Retinal pigment epithelial cell (primary cell): ENCODE results near the gene SYT13.

Experiments
- DNase-seq: peaks from one replicate; pipeline ENCODE4 v3.0.0-alpha.2; 2010; ENCODE audit warnings: low read depth
- H3K4me3 ChIP-seq: 2 replicates; pipeline ENCODE4 v1.5.1; 2011; ENCODE audit warnings: mild to moderate bottlenecking, low read length, control low read depth, moderate library complexity
- TF ChIP-seq, protein P1 (sequence below): conservative IDR thresholded peaks from 2 replicates; pipeline ENCODE4 v1.5.1; 2011; ENCODE audit warnings: low read depth, low read length, control low read depth, inconsistent platforms

SYT13 gene

GRCh38 chr11:45288339-45288738 lies 2.2 kb upstream of the SYT13 start:
- H3K4me3 ChIP-seq: no peak overlapping the region
- no peak for DNase-seq
- TF ChIP-seq, protein P1, sequence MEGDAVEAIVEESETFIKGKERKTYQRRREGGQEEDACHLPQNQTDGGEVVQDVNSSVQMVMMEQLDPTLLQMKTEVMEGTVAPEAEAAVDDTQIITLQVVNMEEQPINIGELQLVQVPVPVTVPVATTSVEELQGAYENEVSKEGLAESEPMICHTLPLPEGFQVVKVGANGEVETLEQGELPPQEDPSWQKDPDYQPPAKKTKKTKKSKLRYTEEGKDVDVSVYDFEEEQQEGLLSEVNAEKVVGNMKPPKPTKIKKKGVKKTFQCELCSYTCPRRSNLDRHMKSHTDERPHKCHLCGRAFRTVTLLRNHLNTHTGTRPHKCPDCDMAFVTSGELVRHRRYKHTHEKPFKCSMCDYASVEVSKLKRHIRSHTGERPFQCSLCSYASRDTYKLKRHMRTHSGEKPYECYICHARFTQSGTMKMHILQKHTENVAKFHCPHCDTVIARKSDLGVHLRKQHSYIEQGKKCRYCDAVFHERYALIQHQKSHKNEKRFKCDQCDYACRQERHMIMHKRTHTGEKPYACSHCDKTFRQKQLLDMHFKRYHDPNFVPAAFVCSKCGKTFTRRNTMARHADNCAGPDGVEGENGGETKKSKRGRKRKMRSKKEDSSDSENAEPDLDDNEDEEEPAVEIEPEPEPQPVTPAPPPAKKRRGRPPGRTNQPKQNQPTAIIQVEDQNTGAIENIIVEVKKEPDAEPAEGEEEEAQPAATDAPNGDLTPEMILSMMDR: no peak

DNA sequence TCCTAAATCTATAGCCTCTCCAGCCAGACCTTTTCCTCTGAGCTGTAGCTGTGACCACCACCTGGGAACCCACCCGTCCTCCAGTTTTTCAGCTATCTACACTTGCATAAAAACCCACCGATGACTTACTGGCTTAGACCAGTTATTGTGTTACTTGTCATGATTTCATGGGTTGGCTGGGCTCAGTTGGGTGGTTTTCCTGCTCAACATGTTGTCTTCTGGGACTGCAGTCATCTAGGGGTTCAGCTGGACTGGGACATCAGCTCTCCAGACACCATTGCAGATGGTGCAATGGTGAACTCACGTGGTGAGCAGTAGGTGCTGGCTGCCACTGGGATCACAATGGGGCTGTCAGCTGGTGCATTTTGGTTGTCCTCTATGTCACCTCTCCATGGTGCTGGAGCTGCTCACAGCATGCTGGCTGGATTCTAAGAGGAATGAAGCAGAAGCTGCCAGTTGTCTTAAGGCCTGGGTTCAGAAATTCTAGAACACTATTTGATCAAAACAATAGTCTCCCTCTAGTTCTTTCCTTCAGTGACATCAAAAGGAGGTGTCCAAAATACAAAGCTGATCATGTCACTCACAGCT lies 1.3 kb upstream of the SYT13 start:
- no peak for DNase-seq
- TF ChIP-seq, protein P1: no peak
- H3K4me3 ChIP-seq: no peak overlapping the region

GRCh38 chr11:45285250-45285828 lies 802 bp downstream of the SYT13 start:
- TF ChIP-seq, protein P1: no peak
- DNase-seq: no peak
- no peak overlapping the region for H3K4me3 ChIP-seq

DNA sequence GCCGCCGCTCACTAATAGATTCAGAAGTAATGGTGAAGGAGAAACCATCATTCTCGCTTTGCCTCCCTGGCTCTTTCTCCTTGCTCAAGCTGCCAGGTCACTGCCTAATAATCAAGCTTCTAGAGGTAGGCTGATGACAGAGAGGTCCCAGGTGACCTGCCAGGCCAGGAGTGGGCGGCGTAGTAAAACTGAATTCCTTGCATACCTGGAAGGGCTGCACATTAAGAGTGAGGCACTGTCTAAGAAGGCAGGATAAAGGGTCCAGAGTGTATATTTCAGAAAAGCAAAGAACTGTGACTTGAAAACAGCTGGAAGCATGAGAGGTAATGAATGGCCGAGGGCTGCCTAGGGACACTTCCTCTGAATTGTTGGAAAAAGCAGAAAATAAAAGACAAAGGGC lies 4.1 kb downstream of the SYT13 start:
- H3K4me3 ChIP-seq: no peak overlapping the region
- TF ChIP-seq, protein P1: no peak
- no peak for DNase-seq

- TF ChIP-seq, protein P1: no peak
- H3K4me3 ChIP-seq: no peak overlapping the region
- DNase-seq: no peak
Measured at GRCh38 chr11:45280449-45280848, 5.7 kb downstream of the SYT13 start.

DNA sequence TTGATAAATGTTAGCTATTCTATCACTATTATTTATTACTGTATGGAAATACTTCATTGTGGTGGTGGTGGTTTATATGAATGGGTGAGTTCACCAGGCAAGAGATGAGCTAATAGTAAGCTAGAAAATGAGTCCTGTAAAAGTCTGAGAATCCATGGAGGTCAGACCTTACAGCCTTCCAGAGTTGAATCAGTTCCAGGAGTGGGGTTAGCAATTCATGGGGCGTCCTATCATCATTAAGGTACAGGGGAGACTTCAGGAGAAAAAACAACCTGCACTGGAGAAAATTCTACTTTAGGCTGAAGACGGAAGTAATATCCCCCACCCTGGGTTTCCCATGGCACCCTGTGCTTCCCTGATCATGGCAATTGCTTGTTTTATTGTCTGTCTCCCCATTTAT lies 6.5 kb downstream of the SYT13 start:
- TF ChIP-seq, protein P1: no peak
- H3K4me3 ChIP-seq: no peak overlapping the region
- no peak for DNase-seq

- no peak overlapping the region for H3K4me3 ChIP-seq
- TF ChIP-seq, protein P1: no peak
- DNase-seq: no peak
Measured at GRCh38 chr11:45278714-45279113, 7.4 kb downstream of the SYT13 start.
